HepG2 (cell line): Measurements from ENCODE around the gene ABHD18. TPM values are rescaled to one million over a fixed set of nuclear protein-coding genes. Genes with fewer than 3 reads are reported as not detected.

ENCODE experiments used
- ARID2 ChIP-seq: sonication (generic); formaldehyde crosslinking; IDR thresholded peaks from 2 replicates; pipeline ENCODE4 v1.8.1; 2022; ENCODE audit warnings: mild to moderate bottlenecking, missing genetic modification reagents, borderline replicate concordance
- BORCS8-MEF2B ChIP-seq: sonication (generic); formaldehyde crosslinking; IDR thresholded peaks from 2 replicates; pipeline ENCODE4 v1.8.0; 2022; ENCODE audit warnings: mild to moderate bottlenecking, missing genetic modification reagents
- E2F2 ChIP-seq: sonication (generic); formaldehyde crosslinking; IDR thresholded peaks from 2 replicates; pipeline ENCODE4 v1.4.0; 2020; ENCODE audit warnings: missing genetic modification reagents, borderline replicate concordance
- KDM5A ChIP-seq: fragments of 200-600 bp; sonication (generic); IDR thresholded peaks from 2 replicates; pipeline ENCODE4 v1.7.0; 2018; ENCODE audit warnings: antibody characterized with exemption, mild to moderate bottlenecking, low read length, borderline replicate concordance
- KLF13 ChIP-seq: sonication (generic); formaldehyde crosslinking; IDR thresholded peaks from 2 replicates; pipeline ENCODE4 v1.4.0; 2020; ENCODE audit warnings: mild to moderate bottlenecking, missing genetic modification reagents
- MXD1 ChIP-seq: sonication (generic); formaldehyde crosslinking; IDR thresholded peaks from 2 replicates; pipeline ENCODE4 v1.4.0; 2020; ENCODE audit warnings: mild to moderate bottlenecking, missing genetic modification reagents
- MXD3 ChIP-seq: IDR thresholded peaks from 2 replicates; pipeline ENCODE4 v1.6.1; 2016; ENCODE audit warnings: mild to moderate bottlenecking, missing biosample characterization, missing genetic modification reagents
- NFAT5 ChIP-seq: sonication (generic); formaldehyde crosslinking; IDR thresholded peaks from 2 replicates; pipeline ENCODE4 v1.4.0; 2020; ENCODE audit warnings: missing genetic modification reagents
- PTBP1 ChIP-seq: fragments of 200-400 bp; formaldehyde crosslinking; IDR thresholded peaks from 2 replicates; pipeline ENCODE4 v1.6.1; 2018; ENCODE audit warnings: low read length, low read depth; ENCODE audit not compliant: poor library complexity, severe bottlenecking
- ZBTB26 ChIP-seq: IDR thresholded peaks from 2 replicates; pipeline ENCODE4 v1.6.1; 2016; ENCODE audit warnings: missing compliant biosample characterization, missing genetic modification reagents, borderline replicate concordance
- ZFX ChIP-seq: sonication (generic); formaldehyde crosslinking; IDR thresholded peaks from 2 replicates; pipeline ENCODE4 v1.4.0; 2020; ENCODE audit warnings: mild to moderate bottlenecking, low read depth, missing genetic modification reagents, moderate library complexity
- ZMAT3 ChIP-seq: sonication (generic); formaldehyde crosslinking; conservative IDR thresholded peaks from 2 replicates; pipeline ENCODE4 v1.7.0; 2021; ENCODE audit warnings: missing genetic modification reagents
- ZNF256 ChIP-seq: sonication (generic); formaldehyde crosslinking; conservative IDR thresholded peaks from 2 replicates; pipeline ENCODE4 v1.4.0; 2020; ENCODE audit warnings: missing genetic modification reagents
- ZNF431 ChIP-seq: sonication (generic); formaldehyde crosslinking; IDR thresholded peaks from 2 replicates; pipeline ENCODE4 v1.9.0; 2022; ENCODE audit warnings: missing genetic modification reagents, low read depth, mild to moderate bottlenecking, borderline replicate concordance
- ZNF776 ChIP-seq: sonication (generic); formaldehyde crosslinking; IDR thresholded peaks from 2 replicates; pipeline ENCODE4 v1.4.0; 2020; ENCODE audit warnings: mild to moderate bottlenecking, missing genetic modification reagents
- ZNF781 ChIP-seq: sonication (generic); formaldehyde crosslinking; IDR thresholded peaks from 2 replicates; pipeline ENCODE4 v1.5.1; 2020; ENCODE audit warnings: borderline replicate concordance, mild to moderate bottlenecking, missing genetic modification reagents; ENCODE audit errors: not compliant biosample characterization
- ZNF782 ChIP-seq: sonication (generic); formaldehyde crosslinking; IDR thresholded peaks from 2 replicates; pipeline ENCODE4 v1.4.0; 2020; ENCODE audit warnings: missing genetic modification reagents, mild to moderate bottlenecking, borderline replicate concordance
- ZNF816 ChIP-seq: sonication (generic); formaldehyde crosslinking; IDR thresholded peaks from 2 replicates; pipeline ENCODE4 v1.8.0; 2022; ENCODE audit warnings: missing genetic modification reagents, mild to moderate bottlenecking, borderline replicate concordance
- ZNF879 ChIP-seq: sonication (generic); formaldehyde crosslinking; IDR thresholded peaks from 2 replicates; pipeline ENCODE4 v1.8.1; 2023; ENCODE audit warnings: missing genetic modification reagents
- polyA plus RNA-seq, 8 experiments: library from polyadenylated mRNA; depleted of rRNA in 3 of 8; stranded (reverse) in 7 of 8; unstranded in 1 of 8; fragments of >200 nt; fragmentation: Illumina TruSeq in 4 of 8; extraction: Trizol in 4 of 8; gene quantifications; 2 replicates each; pipeline versions ENCODE4 v1.2.1 to v1.2.3, GENCODE V29; 2011 to 2016; ENCODE audit warnings: low read depth in 4 of 8, missing spikeins in 1 of 8, mixed read lengths in 1 of 8; ENCODE audit not compliant: insufficient read depth in 1 of 8
- total RNA-seq, 5 experiments: library from RNA; depleted of rRNA; stranded (reverse); fragments of >200 nt; fragmentation: Illumina TruSeq; extraction: Trizol; gene quantifications; 2 replicates each; pipeline ENCODE4 v1.2.3, GENCODE V29; 2016; ENCODE audit warnings: low read depth in 1 of 5

ABHD18 gene
- total and polyA plus RNA-seq, 2 of the 13 experiments (the other 11 are each of a cell fraction or from before 2014, with no cell fraction given) = 5.5 to 16.3 TPM

- TF ChIP-seq NFAT5 (CRISPR knock-in tag) = 0 out of 2 replicates have a peak, but pooled peaks have one; percentile 62
- peak; percentile 82; the same call in 1 of the 2 replicates for TF ChIP-seq ZNF256 (CRISPR knock-in tag)
- TF ChIP-seq ZNF816 (CRISPR knock-in tag) = peak; percentile 18; the same call in 1 of the 2 replicates
- TF ChIP-seq MXD3 = peak; percentile 65; the same call in 1 of the 2 replicates
- peak; percentile 85; the same call in 1 of the 2 replicates for TF ChIP-seq KDM5A
- TF ChIP-seq ZNF431 (CRISPR knock-in tag) = peak; percentile 10; the same call in 1 of the 2 replicates
- TF ChIP-seq ZNF781 (CRISPR knock-in tag) = peak; percentile 1
- 0 out of 2 replicates have a peak, but pooled peaks have one; percentile 7 for TF ChIP-seq ZNF782 (CRISPR knock-in tag)
- TF ChIP-seq E2F2 = 0 out of 2 replicates have a peak, but pooled peaks have one; percentile 23
- TF ChIP-seq MXD1 (CRISPR knock-in tag) = peak; percentile 74
- TF ChIP-seq BORCS8-MEF2B = peak; percentile 44; the same call in 1 of the 2 replicates
- TF ChIP-seq ZFX (CRISPR knock-in tag) = peak; percentile 70; the same call in 1 of the 2 replicates
- peak; percentile 34; the same call in 1 of the 2 replicates for TF ChIP-seq ZNF879 (CRISPR knock-in tag)
- peak; percentile 39; the same call in 1 of the 2 replicates for TF ChIP-seq ZBTB26 (CRISPR knock-in tag)
- TF ChIP-seq ZMAT3 (CRISPR knock-in tag) = 0 out of 2 replicates have a peak, but pooled peaks have one; percentile 12
- TF ChIP-seq ZNF776 (CRISPR knock-in tag) = 0 out of 2 replicates have a peak, but pooled peaks have one; percentile 46
- 0 out of 2 replicates have a peak, but pooled peaks have one; percentile 68 for TF ChIP-seq ARID2 (CRISPR knock-in tag)
- peak; percentile 85; the same call in 1 of the 2 replicates for TF ChIP-seq KLF13 (CRISPR knock-in tag)
- peak; percentile 17 for TF ChIP-seq PTBP1
Observed at GRCh38 chr4:127964426-127965061, 662 bp upstream of the ABHD18 start (continued).
